ENCODE results near the gene PLAGL2. TPM values are rescaled to one million over a fixed set of nuclear protein-coding genes. Genes with fewer than 3 reads are reported as not detected.

The PLAGL2 gene
- total and polyA plus RNA-seq, 4 donors: 4.6 to 15.8 (median 12.9) TPM

- no peak overlapping the region for H3K4me3 ChIP-seq
- no peak for TF ChIP-seq CTCF (IDR thresholded peaks at IDR 0.05; ENCODE audit: control extremely low read depth, extremely low read depth)
- H3K4me1 ChIP-seq (ENCODE audit: control insufficient read depth in 5 of 5, insufficient read depth in 5 of 5, low read length in 5 of 5): peaks cover 0 to 28% (median 19%) of the 10 kb centered on the region in 5 donors
- DNase-seq (no peak), ATAC-seq (ENCODE audit: insufficient read depth, low FRiP score) (no peak)
- no peaks in the 10 kb centered on the region for H3K9me3 ChIP-seq (ENCODE audit: control insufficient read depth in 4 of 4, insufficient read depth in 3 of 4, low read length in 3 of 4)
- H3K36me3 ChIP-seq (ENCODE audit: control insufficient read depth in 4 of 4, insufficient read depth in 4 of 4, low read length in 4 of 4): peaks cover 0 to 21% (median 10%) of the 10 kb centered on the region in 4 donors
- H3K9ac ChIP-seq (ENCODE audit: insufficient read depth in 1 of 2, low read length in 2 of 2): no peak overlapping the region
- no peaks in the 10 kb centered on the region for H3K27me3 ChIP-seq (ENCODE audit: control insufficient read depth in 3 of 3, insufficient read depth in 3 of 3, low read length in 2 of 3)
- peak overlapping the region in 1 of 2 donors; percentile 3 for H3K27ac ChIP-seq (ENCODE audit: low read depth in 1 of 2, low read length in 1 of 2)
Measured at GRCh38 chr20:32191873-32192272, 15.7 kb downstream of the PLAGL2 start.

GRCh38 chr20:32191422-32191821 is 16.1 kb downstream of the PLAGL2 start:
- H3K9ac ChIP-seq (ENCODE audit: insufficient read depth in 1 of 2, low read length in 2 of 2): no peak overlapping the region
- no peaks in the 10 kb centered on the region for H3K9me3 ChIP-seq (ENCODE audit: control insufficient read depth in 4 of 4, insufficient read depth in 3 of 4, low read length in 3 of 4)
- peaks cover 0 to 28% (median 19%) of the 10 kb centered on the region in 5 donors for H3K4me1 ChIP-seq (ENCODE audit: control insufficient read depth in 5 of 5, insufficient read depth in 5 of 5, low read length in 5 of 5)
- no peak for DNase-seq
- no peak overlapping the region for H3K27ac ChIP-seq (ENCODE audit: low read depth in 1 of 2, low read length in 1 of 2)
- no peak overlapping the region for H3K4me3 ChIP-seq
- no peak for ATAC-seq (ENCODE audit: insufficient read depth, low FRiP score)
- 80 to 82% methylated on average over 3 of the region's 3 CpGs for WGBS, 2 donors
- no peaks in the 10 kb centered on the region for H3K27me3 ChIP-seq (ENCODE audit: control insufficient read depth in 3 of 3, insufficient read depth in 3 of 3, low read length in 2 of 3)
- TF ChIP-seq CTCF (IDR thresholded peaks at IDR 0.05; ENCODE audit: control extremely low read depth, extremely low read depth): no peak
- H3K36me3 ChIP-seq (ENCODE audit: control insufficient read depth in 4 of 4, insufficient read depth in 4 of 4, low read length in 4 of 4): peaks cover 0 to 17% (median 10%) of the 10 kb centered on the region in 4 donors

- no peak overlapping the region for H3K4me3 ChIP-seq
- H3K36me3 ChIP-seq (ENCODE audit: control insufficient read depth in 4 of 4, insufficient read depth in 4 of 4, low read length in 4 of 4): peaks cover 0 to 11% (median 7%) of the 10 kb centered on the region in 4 donors
- TF ChIP-seq CTCF (IDR thresholded peaks at IDR 0.05; ENCODE audit: control extremely low read depth, extremely low read depth): no peak
- peaks cover 0 to 28% (median 19%) of the 10 kb centered on the region in 5 donors for H3K4me1 ChIP-seq (ENCODE audit: control insufficient read depth in 5 of 5, insufficient read depth in 5 of 5, low read length in 5 of 5)
- DNase-seq (no peak), ATAC-seq (ENCODE audit: insufficient read depth, low FRiP score) (no peak)
- no peaks in the 10 kb centered on the region for H3K9me3 ChIP-seq (ENCODE audit: control insufficient read depth in 4 of 4, insufficient read depth in 3 of 4, low read length in 3 of 4)
- no peaks in the 10 kb centered on the region for H3K27me3 ChIP-seq (ENCODE audit: control insufficient read depth in 3 of 3, insufficient read depth in 3 of 3, low read length in 2 of 3)
- H3K27ac ChIP-seq (ENCODE audit: low read depth in 1 of 2, low read length in 1 of 2): peak overlapping the region in 1 of 2 donors; percentile 81
- H3K9ac ChIP-seq (ENCODE audit: insufficient read depth in 1 of 2, low read length in 2 of 2): peak overlapping the region in 1 of 2 donors; percentile 14
- 36 to 47% methylated on average over 14 of the region's 14 CpGs for WGBS, 2 donors
Measured at GRCh38 chr20:32190616-32191415, 16.7 kb downstream of the PLAGL2 start.
